Measurements from ENCODE around the gene B4GALT3. TPM values are rescaled to one million over a fixed set of nuclear protein-coding genes. Genes with fewer than 3 reads are reported as not detected.
A peak's percentile ranks its signal among the peaks of the same experiment; 100 is the strongest.

Gene B4GALT3
- polyA plus RNA-seq, 3 donors, result 16.8 to 50.3 (median 21.0) TPM

GRCh38 chr1:161121834-161122233 lies 55.5 kb downstream of the B4GALT3 start:
- WGBS (ENCODE audit: insufficient coverage), result no CpG with 5 or more reads among the region's 4 CpGs
- Histone ChIP-seq H3K27ac (ENCODE audit: low read depth in 1 of 2, low read length in 2 of 2) (peak overlapping the region; percentile 69 to 99), H3K4me1 (ENCODE audit: control insufficient read depth in 1 of 2, insufficient read depth in 2 of 2, low read length in 2 of 2) (peaks cover 59 to 65% of the 10 kb centered on the region in 2 donors), H3K79me2 (ENCODE audit: insufficient read depth, low read length) (peaks cover 72% of the 10 kb centered on the region), H3K27me3 (ENCODE audit: control insufficient read depth in 2 of 2, insufficient read depth in 2 of 2, low read length in 2 of 2) (no peaks in the 10 kb centered on the region), H2AFZ (ENCODE audit: insufficient read depth, low read depth, low read length, poor library complexity, severe bottlenecking) (no peak overlapping the region), H3K4me2 (replicated peaks; ENCODE audit: extremely low read depth, low read length, poor library complexity, severe bottlenecking) (peak overlapping the region; percentile 63), H3K9ac (ENCODE audit: insufficient read depth, low read length, poor library complexity, severe bottlenecking) (peak overlapping the region; percentile 7), H3K9me3 (replicated peaks in 1 of 2; ENCODE audit: control insufficient read depth in 1 of 2, insufficient read depth in 1 of 2, low read length in 2 of 2) (no peaks in the 10 kb centered on the region), H3K36me3 (replicated peaks in 1 of 2; ENCODE audit: control insufficient read depth in 1 of 2, insufficient read depth in 2 of 2, low read length in 2 of 2) (peaks cover 42 to 65% of the 10 kb centered on the region in 2 donors), H3K4me3 (replicated peaks in 1 of 3; ENCODE audit: low read depth in 2 of 3, low read length in 3 of 3) (peak overlapping the region in 1 of 3 experiments; percentile 57), H4K20me1 (ENCODE audit: insufficient read depth, low read length) (peaks cover 30% of the 10 kb centered on the region)
- Mint-ChIP-seq H3K27ac (peak overlapping the region; percentile 81 to 98 (median 94)), H3K9me3 (peaks cover 0 to 2% (median 0%) of the 10 kb centered on the region in 7 donors), H3K27me3 (ENCODE audit: low read depth in 3 of 3) (peaks cover 0 to 1% (median 0%) of the 10 kb centered on the region in 3 donors), H3K36me3 (peaks cover 54 to 63% of the 10 kb centered on the region in 2 donors), H3K4me1 (peaks cover 66% of the 10 kb centered on the region), H3K4me3 (peak overlapping the region; percentile 54)
- peak; percentile 62 to 81 (median 76) for DNase-seq
- TF ChIP-seq CTCF (IDR thresholded peaks at IDR 0.05), result no peak
- intact Hi-C loops (cut with micrococcal nuclease), result no loop called here

Small RNA genes within 50 kb of the gene (small RNA-seq; reads per million reads assigned to genes)
- gene RF01225 (ENCODE audit: insufficient read length, low read depth), result not detected

Other genes with a start within 250 kb of the B4GALT3 start
- not detected for gene ITLN2, start 222.7 kb downstream of the B4GALT3 start, polyA plus RNA-seq
- 10 to 100 TPM; 28.8 to 58.0 (median 35.9) TPM for gene F11R, start 156.4 kb downstream of the B4GALT3 start, polyA plus RNA-seq
- 10 to 100 TPM in 2 of 3 donors, 1 to 10 TPM in 1; 9.9 to 20.3 (median 11.8) TPM for gene TSTD1, start 138.5 kb downstream of the B4GALT3 start, polyA plus RNA-seq
- gene USF1, start 131.5 kb downstream of the B4GALT3 start, polyA plus RNA-seq, result 100 to 1,000 TPM in 1 of 3 donors, 10 to 100 TPM in 1, 1 to 10 TPM in 1; 6.3 to 335 (median 25.5) TPM
- gene ARHGAP30, start 107.6 kb downstream of the B4GALT3 start, polyA plus RNA-seq, result 100 to 1,000 TPM; 101 to 140 (median 129) TPM
- gene NECTIN4, start 87.9 kb downstream of the B4GALT3 start, polyA plus RNA-seq, result under 1 TPM in 2 of 3 donors, not detected in 1; 0.07 TPM
- gene KLHDC9, start 79.1 kb downstream of the B4GALT3 start, polyA plus RNA-seq, result under 1 TPM in 1 of 3 donors, not detected in 2; 0.08 TPM
- gene PFDN2, start 59.5 kb downstream of the B4GALT3 start, polyA plus RNA-seq, result 10 to 100 TPM; 59.1 to 80.7 (median 65.6) TPM
- gene NIT1, start 59.4 kb downstream of the B4GALT3 start, polyA plus RNA-seq, result 10 to 100 TPM; 28.4 to 84.7 (median 35.7) TPM
- gene DEDD, start 44.8 kb downstream of the B4GALT3 start, polyA plus RNA-seq, result 10 to 100 TPM; 40.9 to 56.3 (median 42.2) TPM
- gene UFC1, start 23.5 kb downstream of the B4GALT3 start, polyA plus RNA-seq, result 100 to 1,000 TPM; 100 to 120 (median 108) TPM
- gene USP21, start 18.0 kb downstream of the B4GALT3 start, polyA plus RNA-seq, result 10 to 100 TPM; 11.0 to 42.8 (median 11.3) TPM
- 10 to 100 TPM; 10.5 to 42.6 (median 10.8) TPM for gene PPOX, start 11.1 kb downstream of the B4GALT3 start, polyA plus RNA-seq
- gene ADAMTS4, start 21.5 kb upstream of the B4GALT3 start, polyA plus RNA-seq, result under 1 TPM in 2 of 3 donors, not detected in 1; 0.01 to 0.04 TPM
- 100 to 1,000 TPM in 2 of 3 donors, 10 to 100 TPM in 1; 87.5 to 119 (median 101) TPM for gene NDUFS2, start 24.9 kb upstream of the B4GALT3 start, polyA plus RNA-seq
- gene FCER1G, start 37.8 kb upstream of the B4GALT3 start, polyA plus RNA-seq, result 1,000 to 10,000 TPM; 2,686 to 4,191 (median 2,715) TPM
- gene APOA2, start 46.1 kb upstream of the B4GALT3 start, polyA plus RNA-seq, result not detected
- 10 to 100 TPM in 1 of 3 donors, 1 to 10 TPM in 2; 3.8 to 31.5 (median 5.2) TPM for gene TOMM40L, start 48.6 kb upstream of the B4GALT3 start, polyA plus RNA-seq
- gene NR1I3, start 60.7 kb upstream of the B4GALT3 start, polyA plus RNA-seq, result not detected
- gene PCP4L1, start 81.2 kb upstream of the B4GALT3 start, polyA plus RNA-seq, result not detected
- gene MPZ, start 132.5 kb upstream of the B4GALT3 start, polyA plus RNA-seq, result 1 to 10 TPM in 1 of 3 donors, under 1 TPM in 1, not detected in 1; 0.16 to 9.4 TPM
- 100 to 1,000 TPM; 208 to 350 (median 323) TPM for gene SDHC, start 136.9 kb upstream of the B4GALT3 start, polyA plus RNA-seq
- not detected for gene CFAP126, start 190.4 kb upstream of the B4GALT3 start, polyA plus RNA-seq